Esophagus muscularis mucosa (tissue), 4 donors: ENCODE results near the gene RYR1. TPM values are rescaled to one million over a fixed set of nuclear protein-coding genes. Genes with fewer than 3 reads are reported as not detected.

ENCODE experiments used
- DNase-seq: peaks from one replicate; pipeline ENCODE4 v3.0.0-alpha.2; 2017; ENCODE audit errors: extremely low spot score
- H3K27ac ChIP-seq, 4 donors: fragments of 200-600 bp; sonication (generic); replicated peaks in 1 of 4; 1 replicate in 3 of 4; 2 replicates in 1 of 4; pipeline ENCODE4 v1.5.1; 2016 to 2019; ENCODE audit warnings: mild to moderate bottlenecking in 1 of 4
- H3K27me3 ChIP-seq, 4 donors: fragments of 200-600 bp; sonication (generic); one replicate each; pipeline versions ENCODE4 v1.5.1 to v1.6.0; 2016 to 2019
- H3K36me3 ChIP-seq, 4 donors: fragments of 200-600 bp; sonication (generic); one replicate each; pipeline ENCODE4 v1.5.1; 2016 to 2019
- H3K4me1 ChIP-seq, 4 donors: fragments of 200-600 bp; sonication (generic); one replicate each; pipeline ENCODE4 v1.5.1; 2016 to 2019
- H3K4me3 ChIP-seq, 4 donors: fragments of 200-600 bp; sonication (generic); 1 replicate in 2 of 4; 2 replicates in 2 of 4; pipeline ENCODE4 v1.5.1; 2016 to 2019; ENCODE audit warnings: mild to moderate bottlenecking in 4 of 4, moderate library complexity in 1 of 4
- H3K9me3 ChIP-seq, 4 donors: fragments of 200-600 bp; sonication (generic); 1 replicate in 3 of 4; 2 replicates in 1 of 4; pipeline ENCODE4 v1.5.1; 2016 to 2019
- EP300 ChIP-seq: sonication (generic); formaldehyde crosslinking; IDR thresholded peaks from one replicate; pipeline ENCODE4 v1.6.1; 2017; ENCODE audit warnings: antibody characterized with exemption
- POLR2A ChIP-seq: fragments of 450-650 bp; IDR thresholded peaks from one replicate; pipeline ENCODE4 v1.6.1; 2017; ENCODE audit warnings: antibody characterized with exemption, moderate library complexity, mild to moderate bottlenecking, low read depth
- POLR2AphosphoS5 ChIP-seq, 2 donors: sonication (generic); formaldehyde crosslinking; IDR thresholded peaks; one replicate each; pipeline ENCODE4 v1.6.1; 2017; ENCODE audit warnings: antibody characterized with exemption in 2 of 2
- WGBS: methylation state at CpG from one replicate; pipeline ENCODE4 v1.1.5; 2018; 5-methylcytosine and 5-hydroxymethylcytosine counted together
- intact Hi-C: fragments of 100-400 bp; cut with DNase I; formaldehyde crosslinking; loops from one replicate; pipeline ENCODE4 v1.15.1; 2023
- total RNA-seq, 4 donors: library from RNA; depleted of rRNA; stranded (reverse); fragments of >200 nt; gene quantifications; one replicate each; pipeline versions ENCODE4 v1.1.0 to v1.2.1, GENCODE V29; 2016
- TF ChIP-seq, protein P1 (sequence below), 3 experiments: fragments of 200-600 bp in 2 of 3; fragments of 450-650 bp in 1 of 3; sonication (generic) in 2 of 3; IDR thresholded peaks; one replicate each; pipeline ENCODE4 v1.5.1; 2017 to 2019; ENCODE audit warnings: antibody characterized with exemption in 3 of 3, mild to moderate bottlenecking in 2 of 3, moderate library complexity in 1 of 3

Gene RYR1
- total RNA-seq, 4 donors from 2014 or later = 0.99 to 4.0 (median 2.7) TPM

DNA sequence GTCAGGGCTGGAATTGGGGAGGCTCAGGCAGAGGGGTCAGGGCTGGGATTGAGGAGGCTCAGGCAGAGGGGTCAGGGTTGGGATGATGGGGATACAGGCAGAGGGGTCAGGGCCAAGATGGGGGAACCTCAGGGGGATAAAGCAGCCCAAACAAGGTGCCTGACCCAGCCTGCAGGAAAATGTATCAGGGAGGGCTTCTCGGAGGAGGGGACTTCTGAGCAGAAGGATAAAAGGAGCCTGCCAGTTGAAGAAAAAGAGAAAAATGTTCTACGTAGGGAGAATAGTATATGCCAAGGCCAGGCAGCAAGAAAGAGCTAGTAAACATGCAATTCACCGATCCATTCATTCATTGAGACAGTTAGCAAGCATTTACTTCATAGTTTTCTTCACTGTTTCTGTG lies 99.4 kb downstream of the RYR1 start:
- Histone ChIP-seq H3K27ac (no peak overlapping the region), H3K27me3 (peaks cover 0 to 12% (median 0%) of the 10 kb centered on the region in 4 donors), H3K36me3 (peaks cover 0 to 8% (median 0%) of the 10 kb centered on the region in 4 donors), H3K4me3 (no peak overlapping the region), H3K4me1 (peaks cover 0 to 1% (median under 1%) of the 10 kb centered on the region in 4 donors), H3K9me3 (peaks cover 0 to 20% (median 17%) of the 10 kb centered on the region in 4 donors)
- no peak for TF ChIP-seq POLR2A
- TF ChIP-seq EP300 = no peak
- TF ChIP-seq, protein P1, sequence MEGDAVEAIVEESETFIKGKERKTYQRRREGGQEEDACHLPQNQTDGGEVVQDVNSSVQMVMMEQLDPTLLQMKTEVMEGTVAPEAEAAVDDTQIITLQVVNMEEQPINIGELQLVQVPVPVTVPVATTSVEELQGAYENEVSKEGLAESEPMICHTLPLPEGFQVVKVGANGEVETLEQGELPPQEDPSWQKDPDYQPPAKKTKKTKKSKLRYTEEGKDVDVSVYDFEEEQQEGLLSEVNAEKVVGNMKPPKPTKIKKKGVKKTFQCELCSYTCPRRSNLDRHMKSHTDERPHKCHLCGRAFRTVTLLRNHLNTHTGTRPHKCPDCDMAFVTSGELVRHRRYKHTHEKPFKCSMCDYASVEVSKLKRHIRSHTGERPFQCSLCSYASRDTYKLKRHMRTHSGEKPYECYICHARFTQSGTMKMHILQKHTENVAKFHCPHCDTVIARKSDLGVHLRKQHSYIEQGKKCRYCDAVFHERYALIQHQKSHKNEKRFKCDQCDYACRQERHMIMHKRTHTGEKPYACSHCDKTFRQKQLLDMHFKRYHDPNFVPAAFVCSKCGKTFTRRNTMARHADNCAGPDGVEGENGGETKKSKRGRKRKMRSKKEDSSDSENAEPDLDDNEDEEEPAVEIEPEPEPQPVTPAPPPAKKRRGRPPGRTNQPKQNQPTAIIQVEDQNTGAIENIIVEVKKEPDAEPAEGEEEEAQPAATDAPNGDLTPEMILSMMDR (IDR thresholded peaks at IDR 0.05) = no peak
- no peak for TF ChIP-seq POLR2AphosphoS5 (IDR thresholded peaks at IDR 0.05)
- DNase-seq = no peak
- 64% methylated on average over 3 of the region's 3 CpGs for WGBS
- intact Hi-C loops = no loop called here

DNA sequence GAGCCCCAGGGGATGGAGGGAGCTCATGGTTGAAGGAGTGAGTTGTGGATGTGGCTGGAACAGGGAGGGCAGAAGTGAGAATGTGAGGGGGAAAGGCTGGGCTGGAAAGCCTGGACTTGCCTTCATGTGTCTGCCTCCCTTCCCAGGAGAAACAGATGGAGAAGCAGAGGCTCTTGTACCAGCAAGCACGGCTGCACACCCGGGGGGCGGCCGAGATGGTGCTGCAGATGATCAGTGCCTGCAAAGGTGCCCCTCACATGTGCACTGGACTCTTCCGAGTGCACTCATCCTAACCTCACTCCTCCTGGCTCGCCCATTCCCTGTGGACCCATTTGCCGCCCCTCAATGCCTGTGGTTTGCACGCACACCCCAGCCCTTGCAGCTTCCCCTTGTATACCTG lies 101.1 kb downstream of the RYR1 start:
- Histone ChIP-seq H3K4me1 (peaks cover 0 to 17% (median 15%) of the 10 kb centered on the region in 4 donors), H3K9me3 (peaks cover 0 to 20% (median 17%) of the 10 kb centered on the region in 4 donors), H3K36me3 (peaks cover 0 to 8% (median 0%) of the 10 kb centered on the region in 4 donors), H3K27me3 (no peaks in the 10 kb centered on the region), H3K27ac (no peak overlapping the region), H3K4me3 (no peak overlapping the region)
- no peak for DNase-seq
- no peak for TF ChIP-seq POLR2A
- TF ChIP-seq, protein P1 (IDR thresholded peaks at IDR 0.05) = no peak
- TF ChIP-seq POLR2AphosphoS5 (IDR thresholded peaks at IDR 0.05) = no peak
- no peak for TF ChIP-seq EP300
- 93% methylated on average over 8 of the region's 8 CpGs for WGBS
- intact Hi-C loops = no loop called here

DNA sequence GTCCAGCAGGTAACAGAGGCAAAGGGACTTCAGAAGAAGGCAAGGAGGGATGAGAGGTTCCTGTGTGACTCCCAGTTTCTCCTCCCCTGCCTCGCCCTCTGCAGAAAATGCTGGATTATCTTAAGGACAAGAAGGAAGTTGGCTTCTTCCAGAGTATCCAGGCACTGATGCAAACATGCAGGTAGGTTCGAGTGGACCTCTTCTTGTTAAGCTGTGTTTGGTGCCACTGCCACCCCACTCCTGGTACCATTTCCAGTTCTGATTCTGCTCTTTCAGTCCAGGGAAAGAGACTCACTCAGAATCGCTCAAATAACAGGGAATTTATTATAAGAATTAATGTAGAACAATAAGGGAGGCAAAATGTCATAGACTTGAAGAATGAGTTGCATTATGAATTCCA lies 101.7 kb downstream of the RYR1 start:
- intact Hi-C loops = no loop called here
- no peak for DNase-seq
- H3K27ac ChIP-seq = no peak overlapping the region
- peaks cover 0 to 18% (median 15%) of the 10 kb centered on the region in 4 donors for H3K4me1 ChIP-seq
- H3K27me3 ChIP-seq = no peaks in the 10 kb centered on the region
- peaks cover 0 to 20% (median 17%) of the 10 kb centered on the region in 4 donors for H3K9me3 ChIP-seq
- H3K36me3 ChIP-seq = peaks cover 0 to 8% (median 0%) of the 10 kb centered on the region in 4 donors
- no peak overlapping the region for H3K4me3 ChIP-seq
- TF ChIP-seq POLR2A (no peak), EP300 (no peak), POLR2AphosphoS5 (IDR thresholded peaks at IDR 0.05) (no peak)
- TF ChIP-seq, protein P1 (IDR thresholded peaks at IDR 0.05) = no peak
- 70% methylated on average over 3 of the region's 3 CpGs for WGBS

DNA sequence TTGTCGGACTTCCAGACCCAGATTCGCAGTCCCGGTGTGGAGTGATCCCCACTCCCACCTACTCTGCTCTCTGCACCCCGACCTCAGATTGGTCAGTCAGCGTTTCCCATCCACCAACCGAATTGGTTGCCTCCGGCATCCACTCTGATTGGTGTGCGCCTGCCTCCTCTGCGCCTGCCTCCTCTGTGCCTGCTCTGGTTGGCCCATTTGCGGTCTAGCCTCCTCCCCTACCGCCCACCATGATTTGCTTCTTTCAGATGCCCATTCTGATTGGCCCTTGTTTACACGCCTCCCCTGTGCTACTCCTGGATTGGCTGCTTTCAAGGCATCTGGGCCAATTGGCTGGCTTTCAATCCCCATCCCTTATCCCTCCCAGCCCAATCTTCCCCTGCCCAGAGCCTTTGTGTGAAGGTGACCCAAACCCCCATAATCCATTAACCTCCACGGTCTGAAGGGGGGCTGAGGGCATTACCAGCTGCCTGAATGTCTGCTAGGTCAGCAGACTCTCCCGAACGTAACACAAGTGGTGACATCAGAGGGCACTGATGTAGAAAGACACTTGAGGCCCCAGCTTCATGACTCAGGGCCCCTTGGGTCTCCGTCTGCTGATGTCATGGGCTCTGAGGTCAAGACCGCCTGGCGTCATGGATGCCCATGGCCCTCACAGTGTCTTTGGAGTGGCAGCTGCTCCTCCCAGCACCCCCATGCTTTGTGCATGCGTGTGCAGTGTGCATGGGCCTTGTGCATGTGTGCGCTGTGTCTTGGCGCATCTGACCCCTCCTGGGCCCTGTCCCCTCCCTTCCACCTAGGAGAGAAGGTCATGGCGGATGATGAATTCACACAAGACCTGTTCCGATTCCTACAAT lies 103.8 kb downstream of the RYR1 start:
- TF ChIP-seq, protein P1 (IDR thresholded peaks at IDR 0.05) = no peak
- TF ChIP-seq POLR2AphosphoS5 (IDR thresholded peaks at IDR 0.05) (no peak), POLR2A (no peak), EP300 (no peak)
- peaks cover 0 to 20% (median 17%) of the 10 kb centered on the region in 4 donors for H3K9me3 ChIP-seq
- H3K4me1 ChIP-seq = peaks cover 0 to 18% (median 15%) of the 10 kb centered on the region in 4 donors
- peaks cover 0 to 8% (median 0%) of the 10 kb centered on the region in 4 donors for H3K36me3 ChIP-seq
- WGBS = 90% methylated on average over 17 of the region's 23 CpGs
- H3K4me3 ChIP-seq = no peak overlapping the region
- DNase-seq = no peak
- no peaks in the 10 kb centered on the region for H3K27me3 ChIP-seq
- H3K27ac ChIP-seq = no peak overlapping the region
- intact Hi-C loops = no loop called here
